Measurements from ENCODE around the gene ALK. TPM values are rescaled to one million over a fixed set of nuclear protein-coding genes. Genes with fewer than 3 reads are reported as not detected.

ALK gene
- polyA plus RNA-seq, 3 donors: not detected

- H4K20me1 ChIP-seq (ENCODE audit: insufficient read depth, low read length): no peaks in the 10 kb centered on the region
- H3K9me3 ChIP-seq (replicated peaks in 1 of 2; ENCODE audit: control insufficient read depth in 1 of 2, insufficient read depth in 1 of 2, low read length in 2 of 2): peaks cover 0 to 1% of the 10 kb centered on the region in 2 donors
- peaks cover 0 to 1% (median 0%) of the 10 kb centered on the region in 3 donors for H3K27me3 Mint-ChIP-seq (ENCODE audit: low read depth in 3 of 3)
- peaks cover 2 to 3% (median 2%) of the 10 kb centered on the region in 7 donors for H3K9me3 Mint-ChIP-seq
- no peaks in the 10 kb centered on the region for H3K27me3 ChIP-seq (ENCODE audit: control insufficient read depth in 2 of 2, insufficient read depth in 2 of 2, low read length in 2 of 2)
- H3K79me2 ChIP-seq (ENCODE audit: insufficient read depth, low read length): no peaks in the 10 kb centered on the region
- H3K4me3 ChIP-seq (replicated peaks in 1 of 3; ENCODE audit: low read depth in 2 of 3, low read length in 3 of 3): no peak overlapping the region
- intact Hi-C loops (cut with micrococcal nuclease): no loop called here
- WGBS (ENCODE audit: insufficient coverage): 17% methylated on average over 1 of the region's 3 CpGs
- H3K9ac ChIP-seq (ENCODE audit: insufficient read depth, low read length, poor library complexity, severe bottlenecking): no peak overlapping the region
- no peak for DNase-seq
- H3K4me3 Mint-ChIP-seq: no peak overlapping the region
- no peak overlapping the region for H3K27ac ChIP-seq (ENCODE audit: low read depth in 1 of 2, low read length in 2 of 2)
- H3K36me3 Mint-ChIP-seq: peaks cover 3 to 7% of the 10 kb centered on the region in 2 donors
- peaks cover 8 to 9% of the 10 kb centered on the region in 2 donors for H3K4me1 ChIP-seq (ENCODE audit: control insufficient read depth in 1 of 2, insufficient read depth in 2 of 2, low read length in 2 of 2)
- no peak overlapping the region for H3K27ac Mint-ChIP-seq
- no peak overlapping the region for H2AFZ ChIP-seq (ENCODE audit: insufficient read depth, low read depth, low read length, poor library complexity, severe bottlenecking)
- no peak overlapping the region for H3K4me2 ChIP-seq (replicated peaks; ENCODE audit: extremely low read depth, low read length, poor library complexity, severe bottlenecking)
- peaks cover 18% of the 10 kb centered on the region for H3K4me1 Mint-ChIP-seq
- no peak for TF ChIP-seq CTCF (IDR thresholded peaks at IDR 0.05)
- H3K36me3 ChIP-seq (replicated peaks in 1 of 2; ENCODE audit: control insufficient read depth in 1 of 2, insufficient read depth in 2 of 2, low read length in 2 of 2): peaks cover 0 to under 1% of the 10 kb centered on the region in 2 donors
Measured at GRCh38 chr2:29192526-29192925, 728.9 kb downstream of the ALK start.

DNA sequence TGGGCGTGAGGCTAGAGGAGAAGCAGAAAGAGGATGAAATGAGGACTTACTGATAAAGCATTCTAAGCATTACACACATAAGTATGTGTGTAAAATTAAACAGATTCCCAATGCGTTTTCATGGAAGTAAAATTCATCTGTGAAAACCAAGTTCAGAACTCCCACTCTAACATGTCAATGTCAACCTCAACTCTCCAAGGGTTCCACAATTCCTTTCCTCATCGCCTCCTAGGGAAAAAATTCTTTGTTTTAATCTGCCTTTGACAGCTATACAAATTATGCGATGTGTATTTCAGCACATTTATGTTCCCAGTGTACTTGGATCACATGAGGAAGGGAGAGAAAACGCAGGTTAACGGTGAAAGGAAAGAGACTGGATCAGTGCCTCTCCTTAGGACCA is 729.6 kb downstream of the ALK start:
- H3K4me2 ChIP-seq (replicated peaks; ENCODE audit: extremely low read depth, low read length, poor library complexity, severe bottlenecking): no peak overlapping the region
- no peak overlapping the region for H2AFZ ChIP-seq (ENCODE audit: insufficient read depth, low read depth, low read length, poor library complexity, severe bottlenecking)
- H3K27ac Mint-ChIP-seq: no peak overlapping the region
- intact Hi-C loops (cut with micrococcal nuclease): no loop called here
- H3K9me3 ChIP-seq (replicated peaks in 1 of 2; ENCODE audit: control insufficient read depth in 1 of 2, insufficient read depth in 1 of 2, low read length in 2 of 2): peaks cover 0 to 5% of the 10 kb centered on the region in 2 donors
- no peak overlapping the region for H3K27ac ChIP-seq (ENCODE audit: low read depth in 1 of 2, low read length in 2 of 2)
- H3K36me3 ChIP-seq (replicated peaks in 1 of 2; ENCODE audit: control insufficient read depth in 1 of 2, insufficient read depth in 2 of 2, low read length in 2 of 2): peaks cover 0 to 4% of the 10 kb centered on the region in 2 donors
- no peaks in the 10 kb centered on the region for H4K20me1 ChIP-seq (ENCODE audit: insufficient read depth, low read length)
- H3K9me3 Mint-ChIP-seq: peaks cover 3 to 6% (median 5%) of the 10 kb centered on the region in 7 donors
- H3K4me3 ChIP-seq (replicated peaks in 1 of 3; ENCODE audit: low read depth in 2 of 3, low read length in 3 of 3): no peak overlapping the region
- H3K9ac ChIP-seq (ENCODE audit: insufficient read depth, low read length, poor library complexity, severe bottlenecking): no peak overlapping the region
- peaks cover 8 to 9% of the 10 kb centered on the region in 2 donors for H3K4me1 ChIP-seq (ENCODE audit: control insufficient read depth in 1 of 2, insufficient read depth in 2 of 2, low read length in 2 of 2)
- H3K4me3 Mint-ChIP-seq: no peak overlapping the region
- 96% methylated on average over 3 of the region's 6 CpGs for WGBS (ENCODE audit: insufficient coverage)
- no peaks in the 10 kb centered on the region for H3K79me2 ChIP-seq (ENCODE audit: insufficient read depth, low read length)
- no peak for DNase-seq
- H3K27me3 ChIP-seq (ENCODE audit: control insufficient read depth in 2 of 2, insufficient read depth in 2 of 2, low read length in 2 of 2): no peaks in the 10 kb centered on the region
- peaks cover 0 to 1% (median 0%) of the 10 kb centered on the region in 3 donors for H3K27me3 Mint-ChIP-seq (ENCODE audit: low read depth in 3 of 3)
- TF ChIP-seq CTCF (IDR thresholded peaks at IDR 0.05): no peak
- H3K4me1 Mint-ChIP-seq: peaks cover 16% of the 10 kb centered on the region
- peaks cover 4 to 8% of the 10 kb centered on the region in 2 donors for H3K36me3 Mint-ChIP-seq

All from CD14-positive monocyte (primary cell).